Ovary (tissue), 3 donors: Measurements from ENCODE around the gene CRYBA2.

Source experiments
- POLR2A ChIP-seq: fragments of 450-650 bp; IDR thresholded peaks from one replicate; pipeline ENCODE4 v1.6.1; 2017; ENCODE audit warnings: antibody characterized with exemption, mild to moderate bottlenecking, moderate library complexity
- TF ChIP-seq, protein P1 (sequence below), 3 donors: fragments of 450-650 bp in 2 of 3; fragments of 200-600 bp in 1 of 3; IDR thresholded peaks; one replicate each; pipeline versions ENCODE4 v1.5.1 to v1.8.0; 2016 to 2022; ENCODE audit warnings: antibody characterized with exemption in 3 of 3, mild to moderate bottlenecking in 1 of 3
- donor health status: DM: no; HTN: no; CAD: no.

- no peak for TF ChIP-seq POLR2A
- TF ChIP-seq, protein P1, sequence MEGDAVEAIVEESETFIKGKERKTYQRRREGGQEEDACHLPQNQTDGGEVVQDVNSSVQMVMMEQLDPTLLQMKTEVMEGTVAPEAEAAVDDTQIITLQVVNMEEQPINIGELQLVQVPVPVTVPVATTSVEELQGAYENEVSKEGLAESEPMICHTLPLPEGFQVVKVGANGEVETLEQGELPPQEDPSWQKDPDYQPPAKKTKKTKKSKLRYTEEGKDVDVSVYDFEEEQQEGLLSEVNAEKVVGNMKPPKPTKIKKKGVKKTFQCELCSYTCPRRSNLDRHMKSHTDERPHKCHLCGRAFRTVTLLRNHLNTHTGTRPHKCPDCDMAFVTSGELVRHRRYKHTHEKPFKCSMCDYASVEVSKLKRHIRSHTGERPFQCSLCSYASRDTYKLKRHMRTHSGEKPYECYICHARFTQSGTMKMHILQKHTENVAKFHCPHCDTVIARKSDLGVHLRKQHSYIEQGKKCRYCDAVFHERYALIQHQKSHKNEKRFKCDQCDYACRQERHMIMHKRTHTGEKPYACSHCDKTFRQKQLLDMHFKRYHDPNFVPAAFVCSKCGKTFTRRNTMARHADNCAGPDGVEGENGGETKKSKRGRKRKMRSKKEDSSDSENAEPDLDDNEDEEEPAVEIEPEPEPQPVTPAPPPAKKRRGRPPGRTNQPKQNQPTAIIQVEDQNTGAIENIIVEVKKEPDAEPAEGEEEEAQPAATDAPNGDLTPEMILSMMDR (IDR thresholded peaks at IDR 0.05): no peak
Measured at GRCh38 chr2:218990612-218991011, 2.6 kb downstream of the CRYBA2 start.
